ENCODE results near the gene PADI2. TPM values are rescaled to one million over a fixed set of nuclear protein-coding genes. Genes with fewer than 3 reads are reported as not detected.

The PADI2 gene
- total RNA-seq, 1 donor from 2014 or later = 0.49 TPM

DNA sequence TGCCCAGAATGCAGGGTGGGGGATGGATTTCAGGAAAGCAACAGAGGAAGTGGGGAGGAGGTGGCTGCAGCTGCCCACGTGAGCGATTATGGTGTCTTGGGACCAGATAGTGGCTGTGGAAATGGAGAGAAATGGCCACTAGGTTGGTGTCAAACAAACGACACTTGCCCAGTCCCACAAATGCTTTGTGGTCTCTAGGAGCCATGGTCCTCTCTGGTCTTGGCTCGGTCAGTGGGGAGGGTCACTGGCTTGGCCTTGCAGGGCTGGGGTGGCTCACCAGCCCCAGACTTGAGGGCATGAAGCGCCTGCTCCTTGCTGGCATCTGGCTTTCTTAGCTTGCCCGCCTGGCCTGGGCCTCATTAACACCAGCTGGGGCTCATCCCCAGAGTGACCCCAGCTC, 7.2 kb downstream of the PADI2 start:
- DNase-seq (ENCODE audit: low spot score in 2 of 2, unreplicated experiment in 2 of 2) = no peak
- Mint-ChIP-seq H3K27me3 (ENCODE audit: low read depth) (peaks cover 22% of the 10 kb centered on the region), H3K4me3 (no peak overlapping the region), H3K9me3 (no peaks in the 10 kb centered on the region), H3K4me1 (peaks cover 2% of the 10 kb centered on the region), H3K36me3 (no peaks in the 10 kb centered on the region), H3K27ac (no peak overlapping the region)
- TF ChIP-seq, protein P1, sequence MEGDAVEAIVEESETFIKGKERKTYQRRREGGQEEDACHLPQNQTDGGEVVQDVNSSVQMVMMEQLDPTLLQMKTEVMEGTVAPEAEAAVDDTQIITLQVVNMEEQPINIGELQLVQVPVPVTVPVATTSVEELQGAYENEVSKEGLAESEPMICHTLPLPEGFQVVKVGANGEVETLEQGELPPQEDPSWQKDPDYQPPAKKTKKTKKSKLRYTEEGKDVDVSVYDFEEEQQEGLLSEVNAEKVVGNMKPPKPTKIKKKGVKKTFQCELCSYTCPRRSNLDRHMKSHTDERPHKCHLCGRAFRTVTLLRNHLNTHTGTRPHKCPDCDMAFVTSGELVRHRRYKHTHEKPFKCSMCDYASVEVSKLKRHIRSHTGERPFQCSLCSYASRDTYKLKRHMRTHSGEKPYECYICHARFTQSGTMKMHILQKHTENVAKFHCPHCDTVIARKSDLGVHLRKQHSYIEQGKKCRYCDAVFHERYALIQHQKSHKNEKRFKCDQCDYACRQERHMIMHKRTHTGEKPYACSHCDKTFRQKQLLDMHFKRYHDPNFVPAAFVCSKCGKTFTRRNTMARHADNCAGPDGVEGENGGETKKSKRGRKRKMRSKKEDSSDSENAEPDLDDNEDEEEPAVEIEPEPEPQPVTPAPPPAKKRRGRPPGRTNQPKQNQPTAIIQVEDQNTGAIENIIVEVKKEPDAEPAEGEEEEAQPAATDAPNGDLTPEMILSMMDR (IDR thresholded peaks at IDR 0.05; ENCODE audit: unreplicated experiment) = no peak

DNA sequence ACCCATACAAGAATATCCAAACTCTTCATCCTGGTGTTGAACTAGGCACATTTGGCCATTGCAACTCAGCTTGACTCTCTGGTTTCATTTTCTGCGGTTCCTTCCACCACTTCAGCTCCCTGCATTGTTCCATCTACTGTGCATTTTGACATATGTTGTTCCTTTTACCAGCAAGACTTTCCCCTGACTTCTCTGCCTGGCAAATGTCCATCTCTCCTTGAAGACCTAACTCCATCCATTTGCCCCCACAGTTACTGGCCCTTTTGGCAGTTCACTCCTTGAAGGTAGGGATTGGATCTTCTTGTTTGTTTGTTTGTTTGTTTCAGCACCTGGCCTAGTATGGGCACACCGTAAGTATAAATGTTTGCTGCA, 8.7 kb downstream of the PADI2 start:
- Mint-ChIP-seq H3K27ac (no peak overlapping the region), H3K4me3 (no peak overlapping the region), H3K4me1 (peaks cover 2% of the 10 kb centered on the region), H3K27me3 (ENCODE audit: low read depth) (peaks cover 6% of the 10 kb centered on the region), H3K9me3 (no peaks in the 10 kb centered on the region), H3K36me3 (no peaks in the 10 kb centered on the region)
- DNase-seq (ENCODE audit: low spot score in 2 of 2, unreplicated experiment in 2 of 2) = no peak
- TF ChIP-seq, protein P1 (IDR thresholded peaks at IDR 0.05; ENCODE audit: unreplicated experiment) = no peak

DNA sequence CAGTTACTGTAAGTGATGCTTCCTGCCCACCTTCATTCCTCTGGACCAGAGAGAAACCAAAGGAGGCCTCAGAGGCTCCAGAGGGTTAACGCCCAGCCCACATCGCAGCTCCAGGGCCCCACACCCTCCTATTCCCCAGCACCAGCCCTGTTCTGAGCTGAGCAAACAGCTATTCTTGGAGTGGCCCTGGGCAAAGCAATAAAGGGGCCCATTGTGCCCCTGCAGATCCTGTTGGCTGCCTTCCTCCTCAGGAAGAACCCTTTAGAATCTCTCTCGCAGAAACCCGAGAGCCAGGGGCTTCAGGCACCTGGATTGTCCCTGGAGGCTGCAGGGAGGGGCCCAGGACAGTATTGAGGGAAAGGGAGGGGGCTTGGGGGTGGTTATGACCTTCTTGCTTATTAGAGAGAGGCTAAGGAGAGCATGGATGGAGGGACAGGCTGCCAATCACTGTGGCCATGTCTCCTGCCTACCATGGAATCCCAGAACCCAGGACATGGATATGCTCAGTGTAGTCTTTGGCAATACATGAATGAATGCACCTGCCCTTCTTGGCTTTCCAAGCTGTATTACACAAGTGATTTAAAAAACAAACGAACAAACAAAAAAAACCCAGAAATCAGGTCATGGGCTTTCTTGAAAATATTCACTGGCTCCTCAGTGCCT, 9.2 kb downstream of the PADI2 start:
- TF ChIP-seq, protein P1 (IDR thresholded peaks at IDR 0.05; ENCODE audit: unreplicated experiment) = no peak
- no peak overlapping the region for H3K4me3 Mint-ChIP-seq
- no peaks in the 10 kb centered on the region for H3K36me3 Mint-ChIP-seq
- H3K27me3 Mint-ChIP-seq (ENCODE audit: low read depth) = peaks cover 2% of the 10 kb centered on the region
- no peak overlapping the region for H3K27ac Mint-ChIP-seq
- no peak for DNase-seq (ENCODE audit: low spot score in 2 of 2, unreplicated experiment in 2 of 2)
- H3K4me1 Mint-ChIP-seq = peaks cover 2% of the 10 kb centered on the region
- no peaks in the 10 kb centered on the region for H3K9me3 Mint-ChIP-seq

DNA sequence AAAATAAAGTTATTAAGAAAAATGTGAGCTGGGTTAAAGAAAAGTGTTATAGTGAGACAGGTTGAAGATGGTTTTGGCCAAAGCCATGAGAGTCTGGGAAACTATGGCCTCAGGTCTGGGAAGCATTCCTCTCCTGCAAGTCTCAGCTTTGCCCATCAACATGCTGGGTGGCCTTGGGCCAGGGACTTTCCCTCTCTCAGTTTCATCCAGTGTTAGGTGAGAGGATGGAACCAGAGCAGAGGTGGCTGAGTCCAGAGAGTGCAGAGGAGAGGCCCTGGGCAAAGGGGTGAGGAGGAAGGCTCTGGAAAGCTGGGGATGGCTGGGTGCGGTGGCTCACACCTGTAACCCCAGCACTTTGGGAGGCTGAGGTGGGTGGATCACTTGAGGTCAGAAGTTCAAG, 10.5 kb downstream of the PADI2 start:
- Mint-ChIP-seq H3K27me3 (ENCODE audit: low read depth) (no peaks in the 10 kb centered on the region), H3K36me3 (no peaks in the 10 kb centered on the region), H3K27ac (no peak overlapping the region), H3K4me3 (no peak overlapping the region), H3K4me1 (peaks cover 2% of the 10 kb centered on the region), H3K9me3 (no peaks in the 10 kb centered on the region)
- TF ChIP-seq, protein P1 (IDR thresholded peaks at IDR 0.05; ENCODE audit: unreplicated experiment) = no peak
- DNase-seq (ENCODE audit: low spot score in 2 of 2, unreplicated experiment in 2 of 2) = no peak

DNA sequence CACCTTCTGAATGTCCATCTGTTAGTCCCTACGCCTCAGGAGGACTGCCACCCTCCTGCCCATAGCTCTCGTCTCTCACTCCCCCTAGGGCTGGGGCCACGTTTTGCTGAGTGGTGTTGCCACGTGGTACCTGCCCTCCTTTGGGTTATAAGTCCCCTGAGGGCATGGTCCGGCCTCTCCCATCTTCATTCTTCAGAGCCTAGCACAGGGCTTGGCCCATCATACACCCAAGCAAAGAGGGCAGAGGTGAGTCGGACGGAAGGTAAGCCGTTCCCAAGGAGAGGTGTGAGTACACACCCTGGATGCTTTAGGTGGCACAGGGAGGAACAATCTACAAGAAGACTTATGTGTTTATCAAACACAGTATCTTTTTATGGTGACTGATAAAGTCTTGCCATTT, 10.9 kb downstream of the PADI2 start:
- TF ChIP-seq, protein P1 (IDR thresholded peaks at IDR 0.05; ENCODE audit: unreplicated experiment) = no peak
- Mint-ChIP-seq H3K4me3 (no peak overlapping the region), H3K27ac (no peak overlapping the region), H3K9me3 (no peaks in the 10 kb centered on the region), H3K4me1 (peaks cover 2% of the 10 kb centered on the region), H3K36me3 (no peaks in the 10 kb centered on the region), H3K27me3 (ENCODE audit: low read depth) (no peaks in the 10 kb centered on the region)
- no peak for DNase-seq (ENCODE audit: low spot score in 2 of 2, unreplicated experiment in 2 of 2)

DNA sequence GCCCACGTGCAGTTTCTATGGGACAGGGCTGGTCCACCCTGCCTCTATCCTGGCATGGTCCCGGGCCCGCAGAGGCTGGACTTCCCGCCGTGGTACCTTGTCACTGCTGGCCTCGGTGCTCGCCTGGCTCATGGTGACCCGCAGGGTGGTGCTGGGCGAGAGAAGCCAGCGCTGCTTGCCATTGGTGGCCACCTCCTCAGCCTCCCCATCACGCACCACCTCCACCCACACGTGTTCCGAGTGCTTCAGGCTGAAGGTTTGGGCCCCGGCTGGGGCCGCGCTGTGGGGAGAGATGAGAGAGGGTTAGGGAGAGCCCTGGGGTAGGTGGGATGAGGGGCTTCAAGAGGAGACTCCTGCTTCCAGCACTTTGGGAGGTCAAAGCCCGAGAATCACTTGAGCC, 14.5 kb downstream of the PADI2 start:
- no peak overlapping the region for H3K27ac Mint-ChIP-seq
- no peaks in the 10 kb centered on the region for H3K27me3 Mint-ChIP-seq (ENCODE audit: low read depth)
- DNase-seq (ENCODE audit: low spot score in 2 of 2, unreplicated experiment in 2 of 2) = no peak
- no peaks in the 10 kb centered on the region for H3K4me1 Mint-ChIP-seq
- TF ChIP-seq, protein P1 (IDR thresholded peaks at IDR 0.05; ENCODE audit: unreplicated experiment) = no peak
- H3K4me3 Mint-ChIP-seq = no peak overlapping the region
- H3K36me3 Mint-ChIP-seq = no peaks in the 10 kb centered on the region
- H3K9me3 Mint-ChIP-seq = no peaks in the 10 kb centered on the region

Measured in mesothelial cell of epicardium (in vitro differentiated cells).